Stimulated activated naive CD8-positive, alpha-beta T cell treated with anti-CD3 and anti-CD28 coated beads, Interleukin-15, Interleukin-2, amounts not matched to agents 100 U/mL and 50 U/mL, for 24 hours (primary cell): Measurements from ENCODE around the gene AFMID.
"Not testable (repeated sequence)": the region's sequence is repeated elsewhere in the genome, so short reads cannot be mapped to it uniquely, and the experiment has no call there.

Source experiments
- ATAC-seq: fragments of 150-1000 bp; cut with Tn5 transposase; one replicate; pipeline ENCODE4 v1.10.0; 2021
- DNase-seq: peaks from one replicate; pipeline ENCODE4 v3.0.0; 2021

AFMID gene

GRCh38 chr17:78239489-78239931 lies 52.3 kb downstream of the AFMID start:
- DNase-seq = no peak
- ATAC-seq = no peak

- DNase-seq = no peak
- ATAC-seq = no peak
These were observed 53.0 kb downstream of the AFMID start for GRCh38 chr17:78240012-78240655.

DNA sequence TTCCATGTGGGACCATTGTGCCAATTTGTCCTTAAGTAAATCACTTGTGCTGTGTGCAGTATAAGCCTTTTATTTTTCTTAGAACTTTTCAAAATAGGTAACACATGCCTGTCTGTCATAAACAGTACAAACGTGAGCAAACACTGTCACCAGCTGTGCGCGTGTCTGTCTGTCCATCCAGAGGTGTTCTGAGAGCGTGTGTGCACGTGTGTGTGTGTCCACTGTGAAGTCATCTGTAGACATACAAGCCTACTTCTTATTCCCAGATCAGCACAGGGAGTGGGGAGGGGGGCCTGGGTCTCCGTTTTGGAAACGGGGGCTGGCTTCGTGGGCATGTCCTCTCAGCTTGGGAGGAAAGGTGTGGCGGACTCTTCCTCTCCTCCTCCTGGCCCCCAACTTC lies 53.7 kb downstream of the AFMID start:
- no peak for ATAC-seq

DNA sequence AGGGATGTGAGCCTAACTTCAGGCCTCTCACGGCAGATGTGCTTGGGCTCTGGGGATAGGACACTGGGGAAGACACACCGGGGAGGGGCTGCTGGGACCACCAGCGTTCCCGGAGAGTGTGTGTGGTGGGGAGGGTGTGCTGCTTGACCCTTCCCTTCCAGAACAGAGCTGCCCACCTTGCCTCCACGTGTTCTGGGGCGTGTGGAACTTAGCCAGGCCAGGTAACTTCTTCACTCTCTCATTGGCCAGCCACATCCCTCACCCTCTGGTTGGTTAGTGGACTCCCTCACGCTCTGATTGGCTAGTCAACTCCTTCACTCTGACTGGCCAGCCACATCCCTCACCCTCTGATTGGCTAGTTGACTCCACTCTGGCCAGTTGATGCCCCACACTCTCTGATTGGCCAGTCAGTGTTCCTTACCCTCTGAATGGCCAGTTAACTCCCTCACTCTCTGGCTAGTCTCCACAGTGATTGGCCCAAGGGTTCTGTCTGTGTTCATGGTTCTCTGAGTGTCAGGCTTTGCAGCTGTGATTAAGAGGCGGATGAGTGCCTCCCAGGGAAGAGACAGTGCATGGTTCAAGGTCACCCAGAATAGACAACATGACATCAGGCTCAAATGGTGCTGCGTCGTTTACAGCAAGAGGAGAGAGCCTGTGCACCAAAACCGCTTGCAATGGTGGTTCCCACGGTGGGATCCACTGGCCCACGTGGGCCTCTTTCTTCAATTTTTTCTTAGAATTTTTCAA lies 54.3 kb downstream of the AFMID start:
- ATAC-seq = peak; percentile 29
- DNase-seq = no peak

More for the DNA sequence above, 53.7 kb downstream of the AFMID start:
- DNase-seq = no peak

- ATAC-seq (peak; percentile 54), DNase-seq (no peak)
These were observed 55.0 kb downstream of the AFMID start for GRCh38 chr17:78242024-78242742.

DNA sequence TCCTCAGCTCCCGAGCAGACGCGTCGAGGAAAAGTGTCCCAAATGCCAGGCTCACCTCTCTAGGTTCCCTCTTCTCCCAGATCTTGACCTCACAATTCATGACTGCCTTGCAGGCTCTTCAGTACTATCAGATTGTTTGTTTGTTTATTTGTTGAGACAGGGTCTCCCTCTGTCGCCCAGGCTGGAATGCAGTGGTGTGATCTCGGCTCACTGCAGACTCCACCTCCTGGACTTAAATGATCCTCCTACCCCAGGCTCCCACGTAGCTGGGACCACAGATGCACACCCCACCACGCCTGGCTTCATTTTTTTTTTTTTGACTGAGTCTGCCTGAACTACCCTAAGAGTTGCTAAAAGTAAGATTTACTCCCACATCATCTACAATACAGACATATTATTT lies 60.1 kb downstream of the AFMID start:
- no peak for ATAC-seq

GRCh38 chr17:78248051-78248914 lies 61.1 kb downstream of the AFMID start:
- no peak for DNase-seq
- ATAC-seq = no peak

More for the DNA sequence above, 60.1 kb downstream of the AFMID start:
- no peak for DNase-seq

DNA sequence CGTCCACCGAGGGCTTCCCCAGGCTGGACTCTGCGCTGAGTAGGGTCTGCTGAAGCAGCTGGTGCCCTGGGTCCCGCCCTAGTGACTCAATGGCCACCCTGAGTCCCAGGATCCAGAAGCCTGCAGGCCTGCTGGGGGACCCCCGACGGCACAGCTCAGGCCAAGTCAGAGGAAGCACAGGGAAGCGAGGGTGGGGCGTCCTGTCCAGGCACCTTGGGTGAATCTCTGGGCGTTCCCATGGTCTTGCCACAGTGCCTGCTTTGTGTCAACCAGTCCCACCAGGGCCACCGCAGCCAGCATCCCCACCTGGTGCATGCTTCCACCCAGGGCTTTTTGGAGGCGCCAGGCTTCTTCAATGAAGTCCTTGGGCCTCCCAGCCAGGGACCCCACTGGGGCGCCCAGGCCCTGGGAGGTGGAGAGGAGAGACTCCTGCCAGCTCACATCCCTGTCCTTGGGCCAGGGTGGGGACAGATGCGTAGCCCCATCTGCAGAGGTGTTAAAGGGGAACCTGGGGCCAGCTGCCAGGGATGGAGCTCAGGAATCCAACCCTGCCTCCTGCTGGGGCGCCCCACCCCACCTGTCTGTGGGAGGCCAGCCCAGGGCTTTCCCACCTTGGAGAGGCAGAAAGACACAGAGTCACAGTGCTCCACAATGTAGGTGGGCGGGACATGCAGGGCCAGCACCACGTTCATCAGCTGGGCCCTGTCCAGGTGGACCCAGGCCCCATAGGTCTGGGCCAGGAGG lies 62.1 kb downstream of the AFMID start:
- ATAC-seq = no peak
- no peak for DNase-seq

- DNase-seq = no peak
- no peak for ATAC-seq
These were observed 63.0 kb downstream of the AFMID start for GRCh38 chr17:78249818-78250806.

- peak; percentile 91 for DNase-seq
- ATAC-seq = peak; percentile 84
These were observed 64.0 kb downstream of the AFMID start for GRCh38 chr17:78250891-78251772.

DNA sequence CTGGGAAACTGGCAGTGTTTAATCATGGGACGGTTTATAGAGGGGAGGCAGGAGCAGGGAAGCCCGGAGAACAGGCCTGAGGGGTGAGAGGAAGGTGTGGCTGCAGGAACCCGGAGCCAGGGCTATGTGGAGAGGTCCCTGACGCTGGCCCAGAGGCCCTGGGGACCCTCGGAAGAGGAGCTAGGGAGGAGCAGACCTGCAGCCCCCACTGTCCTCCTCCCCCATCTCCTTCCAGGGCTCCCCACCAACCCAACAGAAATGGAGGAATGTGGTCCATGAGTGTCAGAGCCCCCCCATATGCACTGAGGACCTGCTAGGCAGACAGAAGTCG lies 64.6 kb downstream of the AFMID start:
- DNase-seq = no peak
- no peak for ATAC-seq

- DNase-seq (peak; percentile 36), ATAC-seq (peak; percentile 2)
These were observed 65.0 kb downstream of the AFMID start for GRCh38 chr17:78252111-78252634.

DNA sequence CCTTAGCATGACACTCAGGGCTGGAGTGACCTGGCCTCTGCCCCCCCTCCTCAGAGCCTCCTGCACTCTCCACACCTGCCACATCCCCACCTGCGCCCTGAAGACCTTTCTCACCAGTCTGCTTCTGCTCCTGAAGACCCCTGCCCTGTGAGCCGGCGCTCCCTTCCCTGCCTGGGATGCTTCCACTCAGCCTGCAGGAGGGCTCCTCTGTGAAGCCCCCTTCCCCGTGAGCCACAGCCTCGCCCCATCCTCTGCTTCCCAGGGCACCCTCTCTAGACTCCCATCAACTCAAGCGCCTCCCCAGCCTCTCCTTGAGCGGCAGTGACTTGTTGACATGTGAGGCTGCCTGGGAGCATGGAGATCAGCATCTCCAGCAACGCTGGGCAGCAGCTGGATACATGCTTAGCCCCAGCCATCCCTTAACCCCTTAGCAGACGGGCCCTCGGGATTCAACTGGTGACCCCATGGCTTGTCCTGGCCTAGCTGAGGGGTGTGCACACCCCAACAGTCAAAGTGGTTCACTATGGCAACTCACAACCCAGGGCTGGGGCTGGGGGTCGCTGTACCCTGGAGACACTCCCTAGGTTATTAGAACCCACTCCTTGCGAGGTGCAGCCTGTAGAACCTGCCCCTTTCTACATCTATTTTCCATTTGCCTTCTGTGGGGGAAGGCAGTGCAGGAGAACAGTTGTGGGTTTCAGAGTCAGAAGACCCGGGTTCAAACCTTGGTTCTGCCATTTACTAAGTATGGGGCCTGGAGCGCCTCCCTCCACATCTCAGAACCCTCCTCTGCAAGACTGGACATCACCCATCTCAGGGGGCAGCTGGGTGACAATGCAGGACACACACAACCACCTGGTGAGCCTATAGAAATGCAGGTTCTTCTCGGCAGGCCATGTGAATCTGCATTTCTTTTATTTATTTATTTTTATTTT lies 65.8 kb downstream of the AFMID start:
- no peak for ATAC-seq
- DNase-seq = no peak

DNA sequence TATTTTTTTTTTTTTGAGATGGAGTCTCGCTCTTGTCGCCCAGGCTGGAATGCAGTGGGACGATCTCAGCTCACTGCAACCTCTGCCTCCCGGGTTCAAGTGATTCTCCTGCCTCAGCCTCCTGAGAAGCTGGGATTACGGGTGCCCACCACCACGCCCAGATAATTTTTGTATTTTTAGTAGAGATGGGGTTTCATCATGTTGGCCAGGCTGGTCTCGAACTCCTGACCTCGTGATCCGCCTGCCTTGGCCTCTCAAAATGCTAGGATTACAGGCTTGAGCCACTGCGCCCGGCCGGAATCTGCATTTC lies 66.4 kb downstream of the AFMID start:
- not testable (repeated sequence) for DNase-seq, ATAC-seq

DNA sequence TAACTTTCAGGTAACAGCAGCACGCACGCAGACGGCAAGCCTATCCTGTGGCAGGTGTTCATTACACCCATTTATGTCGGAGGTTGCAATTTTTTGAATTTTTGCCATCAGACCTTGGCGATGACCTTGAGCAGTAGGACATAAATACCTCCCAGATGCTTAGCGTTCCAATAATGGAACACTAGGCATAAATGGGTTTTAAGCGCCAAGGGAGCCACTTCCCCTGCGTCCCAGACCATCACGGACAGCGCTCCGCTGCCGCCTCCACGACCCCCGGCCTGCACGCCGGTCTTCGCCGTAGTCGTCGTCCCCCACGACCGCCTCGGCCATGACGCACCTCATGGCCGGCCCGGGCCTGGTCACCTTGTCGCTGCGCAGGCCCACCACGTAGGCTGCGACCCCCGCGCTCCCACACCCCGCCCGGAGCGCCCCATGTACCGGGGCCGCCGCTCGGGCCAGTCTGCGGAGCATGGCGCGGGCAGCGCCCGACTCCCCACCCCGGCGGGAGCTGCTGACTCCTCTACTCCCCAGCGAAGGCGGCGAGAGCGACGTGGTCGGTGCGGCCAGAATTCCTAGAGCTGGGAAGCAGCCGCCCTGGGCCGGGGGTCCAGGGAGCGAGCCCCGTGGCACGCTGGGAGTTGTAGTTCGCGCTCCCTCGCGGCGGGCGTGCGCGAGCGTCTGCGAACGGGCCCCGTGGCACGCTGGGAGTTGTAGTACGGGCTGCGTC lies 66.9 kb downstream of the AFMID start:
- peak; percentile 69 for ATAC-seq
- DNase-seq = peak; percentile 85

DNA sequence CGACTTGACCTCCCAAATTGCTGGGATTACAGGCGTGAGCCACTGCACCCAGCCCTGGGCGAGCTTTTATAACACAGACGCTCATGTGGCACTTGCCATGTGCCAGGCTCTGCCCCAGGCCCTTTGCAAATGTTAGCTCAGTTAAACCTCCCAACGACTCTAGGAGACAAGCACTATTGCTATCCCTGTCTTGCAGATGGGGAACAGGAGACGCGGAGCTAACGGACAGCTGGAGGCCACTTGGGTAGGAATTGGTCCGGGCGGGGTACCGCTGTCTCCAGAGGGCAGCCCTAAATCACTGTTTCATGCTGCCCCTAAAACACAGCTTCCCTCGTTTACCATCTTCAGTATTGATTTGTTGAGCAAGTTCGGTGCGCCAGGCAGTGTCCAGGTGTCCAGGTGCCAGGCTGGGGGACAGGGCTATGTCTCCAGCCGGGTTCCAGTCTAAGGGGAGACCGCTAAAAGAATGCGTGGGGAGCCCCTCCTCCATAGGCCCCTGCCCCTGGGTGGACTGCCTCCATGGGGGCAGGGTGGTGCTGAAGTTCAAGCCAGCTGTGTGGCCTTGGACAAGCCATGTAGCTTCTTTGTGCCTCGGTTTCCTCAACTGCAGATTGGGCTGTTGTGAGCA lies 68.0 kb downstream of the AFMID start:
- ATAC-seq (no peak), DNase-seq (no peak)
